Heart left ventricle (tissue), 13 donors: ENCODE measurements around the gene B2M.
"Not testable (repeated sequence)": the region's sequence is repeated elsewhere in the genome, so short reads cannot be mapped to it uniquely, and the experiment has no call there.

Experiments
- CTCF ChIP-seq, 12 donors: fragments of 200-600 bp; sonication (generic) in 4 of 12; IDR thresholded peaks; one replicate each; pipeline versions ENCODE4 v1.5.0 to v1.8.0; 2018 to 2022; ENCODE audit warnings: antibody characterized with exemption in 12 of 12, mild to moderate bottlenecking in 5 of 12
- POLR2A ChIP-seq, 2 donors: fragments of 450-650 bp; IDR thresholded peaks; one replicate each; pipeline ENCODE4 v1.6.1; 2017; ENCODE audit warnings: antibody characterized with exemption in 2 of 2, mild to moderate bottlenecking in 2 of 2, moderate library complexity in 2 of 2
- donor health status: ischemic (EF 13 %, LVEDD 7.1; RV severe dilation, severe dysfunction).
- donor health status: DM: no; HTN: yes; CAD: no.
- donor health status: DM: no; HTN: no; CAD: no.
- donor health status: ischemic (EF 25% LVEDD 6.9; RV normal size, moderate dysfunction).
- donor health status: ischemic (EF 25% LVEDD 5.7; RV mildly dilated, moderate dysfunction).
- donor health status: ischemic (EF 35%, LVEDD 5.7; RV mildly dilated, moderate dysfunction).
- donor health status: nonischemic (EF 11% LVEDD 7.7; RV severe dilation, severe dysfunction).
- donor health status: DM: yes; HTN: yes; CAD: no.
- donor health status: PGD.
- donor health status: ischemic (EF 29% LVEDD 5.4; RV normal size, mild dysfunction).
- donor health status: nonischemic (EF 23%, LVEDD 6.1; RV moderate dilation, normal function).

DNA sequence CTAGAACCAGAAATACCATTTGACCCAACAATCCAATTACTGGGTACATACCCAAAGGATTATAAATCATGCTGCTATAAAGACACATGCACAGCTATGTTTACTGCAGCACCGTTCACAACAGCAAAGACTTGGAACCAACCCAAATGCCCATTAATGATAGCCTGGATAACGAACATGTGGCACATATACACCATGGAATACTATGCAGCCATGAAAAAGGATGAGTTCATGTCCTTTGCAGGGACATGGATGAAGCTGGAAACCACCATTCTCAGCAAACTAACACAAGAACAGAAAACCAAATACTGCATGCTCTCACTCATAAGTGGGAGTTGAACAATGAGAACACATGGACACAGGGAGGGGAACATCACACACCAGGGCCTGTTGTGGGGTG, 22.0 kb upstream of the B2M start:
- TF ChIP-seq CTCF, POLR2A (IDR thresholded peaks at IDR 0.05): not testable (repeated sequence)
